Caco-2 (cell line): ENCODE measurements around the gene SEC11A. TPM values are rescaled to one million over a fixed set of nuclear protein-coding genes. Genes with fewer than 3 reads are reported as not detected.
"Not testable (repeated sequence)": the region's sequence is repeated elsewhere in the genome, so short reads cannot be mapped to it uniquely, and the experiment has no call there.

Experiments used
- BruUV-seq: library from RNA; stranded (reverse); fragments of 400-500 nt; replicated peaks from 2 replicates; lab custom pipeline; 2021; lab: Mats Ljungman, UMichigan
- CTCF ChIA-PET: fragments of 300-600 bp; sonication (Branson Sonifier 250); formaldehyde crosslinking; loops from one replicate; lab custom pipeline; 2022; ENCODE audit warnings: antibody characterized with exemption; lab: Charles Lee
- POLR2A ChIA-PET: fragments of 300-600 bp; sonication (Branson Sonifier 250); formaldehyde crosslinking; loops from one replicate; lab custom pipeline; 2022; ENCODE audit warnings: antibody characterized with exemption; lab: Charles Lee
- DNase-seq, 2 experiments: peaks; one replicate each; pipeline versions ENCODE4 v3.0.0 to v3.0.0-alpha.2; 2020 to 2022
- H3K27me3 ChIP-seq: replicated peaks from 2 replicates; pipeline ENCODE4 v1.6.0; 2011; ENCODE audit warnings: low read length; ENCODE audit not compliant: control insufficient read depth, insufficient read depth
- H3K36me3 ChIP-seq: 2 replicates; pipeline ENCODE4 v1.5.1; 2011; ENCODE audit warnings: low read length; ENCODE audit not compliant: control insufficient read depth, insufficient read depth
- H3K4me1 ChIP-seq: fragments of 250-450 bp; sonication (Bioruptor Pico); 2 replicates; pipeline ENCODE4 v1.5.1; 2020; ENCODE audit warnings: mild to moderate bottlenecking
- H3K4me3 ChIP-seq: 2 replicates; pipeline ENCODE4 v1.5.1; 2011; ENCODE audit warnings: low read depth, mild to moderate bottlenecking, control low read depth, low read length
- H3K9me3 ChIP-seq: fragments of 250-450 bp; sonication (Bioruptor Pico); 2 replicates; pipeline ENCODE4 v1.5.1; 2020; ENCODE audit warnings: mild to moderate bottlenecking, moderate library complexity
- H3K27ac Mint-ChIP-seq: one replicate; pipeline ENCODE4 v1.8.0; 2022; ENCODE audit warnings: mixed read lengths; ENCODE audit not compliant: unreplicated experiment
- H3K27me3 Mint-ChIP-seq: one replicate; pipeline ENCODE4 v1.8.0; 2022; ENCODE audit warnings: mixed read lengths; ENCODE audit not compliant: insufficient read depth, unreplicated experiment
- H3K36me3 Mint-ChIP-seq: one replicate; pipeline ENCODE4 v1.8.0; 2022; ENCODE audit warnings: mild to moderate bottlenecking, mixed read lengths; ENCODE audit not compliant: insufficient read depth, unreplicated experiment
- H3K4me1 Mint-ChIP-seq: one replicate; pipeline ENCODE4 v1.8.0; 2022; ENCODE audit warnings: low read depth, mixed read lengths; ENCODE audit not compliant: unreplicated experiment
- H3K4me3 Mint-ChIP-seq: one replicate; pipeline ENCODE4 v1.8.0; 2022; ENCODE audit warnings: mild to moderate bottlenecking, moderate library complexity, mixed read lengths; ENCODE audit not compliant: unreplicated experiment
- H3K9me3 Mint-ChIP-seq: one replicate; pipeline ENCODE4 v1.8.0; 2022; ENCODE audit warnings: mixed read lengths; ENCODE audit not compliant: unreplicated experiment
- CTCF ChIP-seq, 2 experiments: fragments of 200-600 bp in 1 of 2; IDR thresholded peaks; 1 replicate in 1 of 2; 2 replicates in 1 of 2; pipeline versions ENCODE4 v1.5.1 to v1.8.0; 2011 to 2022; ENCODE audit warnings: antibody characterized with exemption in 1 of 2, control low read depth in 1 of 2, inconsistent platforms in 1 of 2, low read depth in 1 of 2, low read length in 1 of 2, mild to moderate bottlenecking in 1 of 2, moderate library complexity in 1 of 2; ENCODE audit not compliant: insufficient read depth in 1 of 2, severe bottlenecking in 1 of 2, unreplicated experiment in 1 of 2
- intact Hi-C: fragments of 100-400 bp; cut with micrococcal nuclease; formaldehyde crosslinking; loops from one replicate; pipeline ENCODE4 v1.10.0; 2022; ENCODE audit not compliant: unreplicated experiment
- total RNA-seq: library from RNA; stranded (reverse); gene quantifications from 2 replicates; pipeline ENCODE4 v1.2.3, GENCODE V29; 2022

The SEC11A gene
- total RNA-seq, 1 experiment from 2014 or later = 211 TPM

GRCh38 chr15:84645496-84645895 lies 70.4 kb downstream of the SEC11A start:
- Histone ChIP-seq H3K4me1 (no peaks in the 10 kb centered on the region), H3K27me3 (no peaks in the 10 kb centered on the region), H3K4me3 (no peak overlapping the region), H3K36me3 (peaks cover 1% of the 10 kb centered on the region), H3K9me3 (no peaks in the 10 kb centered on the region)
- DNase-seq = no peak
- Mint-ChIP-seq H3K27ac (no peak overlapping the region), H3K27me3 (no peaks in the 10 kb centered on the region), H3K4me1 (no peaks in the 10 kb centered on the region), H3K36me3 (peaks cover 61% of the 10 kb centered on the region), H3K4me3 (no peak overlapping the region), H3K9me3 (no peaks in the 10 kb centered on the region)
- TF ChIP-seq CTCF (IDR thresholded peaks at IDR 0.05; ENCODE audit: insufficient read depth in 1 of 2, low read depth in 1 of 2, low read length in 1 of 2, severe bottlenecking in 1 of 2, unreplicated experiment in 1 of 2) = no peak
- intact Hi-C loops = no loop called here
- no TSS peak for BruUV-seq
- CTCF ChIA-PET = interaction anchor here (0.6 kb wide), 1 partner anchor 74 kb away, joined by 4 read pairs; no protein-coding TSS in a partner anchor
- POLR2A ChIA-PET = interaction anchor here (0.6 kb wide), 1 partner anchor 1361 kb away, joined by 3 read pairs; no protein-coding TSS in a partner anchor

- H3K4me1 Mint-ChIP-seq = no peaks in the 10 kb centered on the region
- ChIA-PET CTCF (interaction anchor here (1.0 kb wide), 1 partner anchor 11 kb away, joined by 3 read pairs; no protein-coding TSS in a partner anchor), POLR2A (no interaction called here)
- no peaks in the 10 kb centered on the region for H3K9me3 Mint-ChIP-seq
- no peak overlapping the region for H3K4me3 ChIP-seq
- intact Hi-C loops = no loop called here
- no peaks in the 10 kb centered on the region for H3K27me3 Mint-ChIP-seq
- BruUV-seq = no TSS peak
- TF ChIP-seq CTCF (IDR thresholded peaks at IDR 0.05; ENCODE audit: insufficient read depth in 1 of 2, low read depth in 1 of 2, low read length in 1 of 2, severe bottlenecking in 1 of 2, unreplicated experiment in 1 of 2) = no peak
- no peak for DNase-seq
- no peaks in the 10 kb centered on the region for H3K9me3 ChIP-seq
- H3K27me3 ChIP-seq = no peaks in the 10 kb centered on the region
- peaks cover 63% of the 10 kb centered on the region for H3K36me3 Mint-ChIP-seq
- H3K4me1 ChIP-seq = no peaks in the 10 kb centered on the region
- H3K36me3 ChIP-seq = peaks cover 1% of the 10 kb centered on the region
- H3K4me3 Mint-ChIP-seq = no peak overlapping the region
- H3K27ac Mint-ChIP-seq = no peak overlapping the region
Measured at GRCh38 chr15:84643838-84644237, 72.1 kb downstream of the SEC11A start.

- H3K4me3 ChIP-seq, H3K9me3 ChIP-seq, H3K4me1 Mint-ChIP-seq, POLR2A ChIA-PET, H3K27me3 ChIP-seq, DNase-seq, H3K9me3 Mint-ChIP-seq, intact Hi-C loops, H3K27me3 Mint-ChIP-seq, CTCF ChIA-PET, H3K36me3 ChIP-seq, H3K4me3 Mint-ChIP-seq, BruUV-seq, H3K27ac Mint-ChIP-seq, H3K4me1 ChIP-seq: not testable (repeated sequence)
- H3K36me3 Mint-ChIP-seq = peaks cover 63% of the 10 kb centered on the region
Measured at GRCh38 chr15:84642640-84643039, 73.3 kb downstream of the SEC11A start.

GRCh38 chr15:84641871-84642270 lies 74.1 kb downstream of the SEC11A start:
- POLR2A ChIA-PET, H3K27ac Mint-ChIP-seq, H3K9me3 ChIP-seq, CTCF ChIA-PET, H3K4me3 ChIP-seq, DNase-seq, intact Hi-C loops, H3K9me3 Mint-ChIP-seq, H3K4me1 ChIP-seq, BruUV-seq, H3K4me1 Mint-ChIP-seq, H3K36me3 ChIP-seq, H3K27me3 Mint-ChIP-seq, H3K4me3 Mint-ChIP-seq, H3K27me3 ChIP-seq: not testable (repeated sequence)
- peaks cover 55% of the 10 kb centered on the region for H3K36me3 Mint-ChIP-seq
